Measurements from ENCODE around the gene UGT1A6.

Gene UGT1A6

DNA sequence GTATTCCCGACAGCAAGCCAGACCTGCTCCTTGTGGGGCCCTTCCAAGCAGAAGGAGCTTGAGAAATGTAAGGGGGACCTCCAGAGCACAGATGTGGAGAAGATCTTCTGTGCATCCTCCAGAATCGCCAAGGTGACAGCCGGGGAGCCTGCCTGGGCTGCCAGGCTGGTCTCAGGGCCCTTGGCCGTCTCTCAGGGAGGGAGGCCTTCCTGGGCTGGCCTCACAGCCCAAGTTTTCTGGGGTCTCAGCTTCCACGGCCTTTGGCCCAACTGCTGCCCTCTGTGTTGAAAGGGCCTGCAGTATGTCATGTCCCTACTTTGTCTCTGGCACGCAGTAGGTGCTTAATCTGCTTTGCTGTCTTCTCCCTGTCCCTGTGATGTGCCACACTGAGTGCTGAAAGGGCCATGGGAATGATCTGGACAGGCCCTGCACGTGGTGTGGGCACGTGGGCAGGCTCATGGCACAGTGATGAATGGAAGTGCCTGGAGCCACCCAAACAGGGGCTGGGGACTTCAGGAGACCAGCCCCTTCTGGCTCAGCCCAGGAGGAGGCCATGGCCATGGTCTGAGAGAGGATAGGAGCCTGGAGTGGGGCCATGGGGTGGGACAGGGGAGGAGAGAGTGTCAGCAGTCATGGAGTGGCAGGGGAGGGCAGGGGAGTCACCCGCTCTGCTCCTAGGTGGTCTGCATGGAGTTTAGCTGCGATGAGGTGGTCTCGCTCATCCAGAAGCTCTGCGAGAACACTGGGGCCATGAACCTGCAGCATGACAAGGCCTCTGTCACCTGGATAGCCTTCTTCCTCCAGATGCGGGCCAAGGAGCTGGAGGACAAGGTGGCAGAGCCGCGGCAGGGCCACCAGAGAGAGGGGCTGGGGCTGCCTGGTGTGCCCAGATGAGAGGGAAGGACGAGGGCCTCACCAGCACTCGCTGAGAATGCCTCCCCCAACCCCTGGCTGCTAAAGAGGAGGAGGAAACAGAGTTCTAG lies 126.2 kb downstream of the UGT1A6 start:
- DNase-seq (ENCODE audit: low read depth in 2 of 2): no peak

- no peak for DNase-seq (ENCODE audit: low read depth in 2 of 2)
Measured at GRCh38 chr2:233819884-233820773, 127.4 kb downstream of the UGT1A6 start.

GRCh38 chr2:233820774-233821105 lies 128.1 kb downstream of the UGT1A6 start:
- no peak for DNase-seq (ENCODE audit: low read depth in 2 of 2)

DNA sequence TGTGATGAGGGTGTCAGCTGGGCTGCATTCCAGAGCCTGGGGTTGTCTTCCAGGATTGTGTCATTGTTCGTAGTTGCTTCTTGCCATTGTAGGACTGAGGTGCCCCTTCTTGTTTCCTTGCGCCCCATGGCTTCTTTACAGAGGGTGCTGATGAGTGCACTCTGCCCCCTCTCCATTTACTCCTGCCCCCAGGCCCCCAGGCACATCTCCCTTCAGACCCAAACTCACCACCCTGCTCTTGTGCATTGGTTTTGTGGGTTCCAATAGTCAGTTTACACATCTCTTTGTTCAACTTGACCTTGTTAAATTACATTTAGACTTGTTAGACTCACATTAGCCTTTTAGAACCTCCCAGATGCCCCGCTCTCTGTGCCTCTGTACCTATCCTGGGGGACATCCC lies 128.5 kb downstream of the UGT1A6 start:
- DNase-seq (ENCODE audit: low read depth in 2 of 2): no peak

DNA sequence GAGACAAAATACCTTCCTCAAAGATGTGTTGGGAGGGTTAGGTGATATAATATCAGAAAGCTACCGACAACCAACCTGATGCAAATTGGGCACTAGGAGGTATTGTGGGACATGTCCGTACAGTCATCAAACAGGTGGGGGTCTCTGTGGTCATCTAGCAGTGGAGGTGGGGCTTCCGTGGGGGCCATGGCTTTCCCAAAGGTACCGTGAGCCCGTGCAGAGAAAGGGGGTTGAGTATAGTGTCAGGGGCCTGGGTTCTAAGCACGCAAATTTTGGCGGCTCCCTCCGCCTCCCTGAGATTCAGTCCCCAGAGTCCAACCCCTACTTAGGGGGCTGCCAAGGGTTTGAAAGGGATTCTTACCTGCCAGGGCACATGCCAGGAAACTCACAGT lies 129.0 kb downstream of the UGT1A6 start:
- no peak for DNase-seq (ENCODE audit: low read depth in 2 of 2)

GRCh38 chr2:233822101-233822771 lies 129.5 kb downstream of the UGT1A6 start:
- DNase-seq (ENCODE audit: low read depth in 2 of 2): no peak

Measured in stimulated activated CD4-positive, alpha-beta T cell treated with anti-CD3 and anti-CD28 coated beads, Interleukin-1b, Interleukin-23, amount 100 ng/mL, for 4 hours (primary cell).